Subcutaneous adipose tissue (tissue), 4 donors: Measurements from ENCODE around the gene TUB. TPM values are rescaled to one million over a fixed set of nuclear protein-coding genes. Genes with fewer than 3 reads are reported as not detected.

Source experiments
- CTCF ChIP-seq: fragments of 450-650 bp; IDR thresholded peaks from one replicate; pipeline ENCODE4 v1.5.1; 2016; ENCODE audit warnings: low read depth, mild to moderate bottlenecking, control low read depth, antibody characterized with exemption, moderate library complexity
- total RNA-seq, 4 donors: library from RNA; depleted of rRNA; stranded (reverse); fragments of >200 nt; gene quantifications; one replicate each; pipeline ENCODE4 v1.1.0, GENCODE V29; 2016

TUB gene
- total RNA-seq, 4 donors from 2014 or later = 4.2 to 9.8 (median 8.4) TPM

GRCh38 chr11:8060146-8060719, 20.8 kb upstream of the TUB start:
- no peak for TF ChIP-seq CTCF

GRCh38 chr11:8060801-8061554, 20.0 kb upstream of the TUB start:
- no peak for TF ChIP-seq CTCF

GRCh38 chr11:8061555-8062428, 19.2 kb upstream of the TUB start:
- no peak for TF ChIP-seq CTCF

- TF ChIP-seq CTCF = no peak
Measured at GRCh38 chr11:8062781-8063257, 18.2 kb upstream of the TUB start.

GRCh38 chr11:8063324-8063723, 17.7 kb upstream of the TUB start:
- no peak for TF ChIP-seq CTCF

GRCh38 chr11:8065031-8065430, 16.0 kb upstream of the TUB start:
- TF ChIP-seq CTCF = no peak
